Body of pancreas (tissue), 4 donors: ENCODE measurements around the gene GJC3.

Experiments used
- CTCF ChIP-seq, 7 experiments: fragments of 450-650 bp in 4 of 7; fragments of 200-600 bp in 3 of 7; sonication (generic) in 3 of 7; IDR thresholded peaks; one replicate each; pipeline ENCODE4 v1.5.1; 2016 to 2019; ENCODE audit warnings: antibody characterized with exemption in 7 of 7
- POLR2A ChIP-seq, 3 donors: fragments of 450-650 bp; IDR thresholded peaks; one replicate each; pipeline ENCODE4 v1.6.1; 2016; ENCODE audit warnings: antibody characterized with exemption in 3 of 3, mild to moderate bottlenecking in 2 of 3

GRCh38 chr7:99944497-99945070, 15.2 kb upstream of the GJC3 start:
- no peak for TF ChIP-seq CTCF (IDR thresholded peaks at IDR 0.05)
- TF ChIP-seq POLR2A (IDR thresholded peaks at IDR 0.05): no peak
